Measurements from ENCODE around the gene DIO3.

The DIO3 gene

GRCh38 chr14:101561145-101561896 lies at the start of gene DIO3:
Gene DIO3 (plus strand): TSS chr14:101561495.
- TF ChIP-seq, protein P1, sequence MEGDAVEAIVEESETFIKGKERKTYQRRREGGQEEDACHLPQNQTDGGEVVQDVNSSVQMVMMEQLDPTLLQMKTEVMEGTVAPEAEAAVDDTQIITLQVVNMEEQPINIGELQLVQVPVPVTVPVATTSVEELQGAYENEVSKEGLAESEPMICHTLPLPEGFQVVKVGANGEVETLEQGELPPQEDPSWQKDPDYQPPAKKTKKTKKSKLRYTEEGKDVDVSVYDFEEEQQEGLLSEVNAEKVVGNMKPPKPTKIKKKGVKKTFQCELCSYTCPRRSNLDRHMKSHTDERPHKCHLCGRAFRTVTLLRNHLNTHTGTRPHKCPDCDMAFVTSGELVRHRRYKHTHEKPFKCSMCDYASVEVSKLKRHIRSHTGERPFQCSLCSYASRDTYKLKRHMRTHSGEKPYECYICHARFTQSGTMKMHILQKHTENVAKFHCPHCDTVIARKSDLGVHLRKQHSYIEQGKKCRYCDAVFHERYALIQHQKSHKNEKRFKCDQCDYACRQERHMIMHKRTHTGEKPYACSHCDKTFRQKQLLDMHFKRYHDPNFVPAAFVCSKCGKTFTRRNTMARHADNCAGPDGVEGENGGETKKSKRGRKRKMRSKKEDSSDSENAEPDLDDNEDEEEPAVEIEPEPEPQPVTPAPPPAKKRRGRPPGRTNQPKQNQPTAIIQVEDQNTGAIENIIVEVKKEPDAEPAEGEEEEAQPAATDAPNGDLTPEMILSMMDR (conservative IDR thresholded peaks at IDR 0.05), result no peak
- no peak within 1 kb of the TSS for H3K27ac ChIP-seq

- TF ChIP-seq, protein P1 (conservative IDR thresholded peaks at IDR 0.05), result no peak
- H3K27ac ChIP-seq, result no peak overlapping the region
Measured at GRCh38 chr14:101511620-101512375, 49.5 kb upstream of the DIO3 start.

DNA sequence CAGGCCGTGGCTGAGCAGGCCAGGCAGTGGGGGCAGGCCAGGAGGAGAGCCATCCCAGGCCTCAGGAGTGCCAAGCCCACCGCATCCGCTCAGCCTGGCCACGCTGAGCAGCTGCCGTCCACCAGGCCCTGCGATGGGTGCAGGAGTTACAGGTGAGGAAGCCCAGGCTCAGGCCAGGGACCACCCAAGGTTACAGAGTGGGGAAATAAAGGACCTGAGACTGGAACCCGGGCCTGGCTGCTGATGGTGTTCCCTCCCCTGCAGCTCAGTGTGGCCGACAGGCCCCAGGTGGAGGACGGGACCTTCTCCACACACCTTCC lies 49.0 kb upstream of the DIO3 start:
- TF ChIP-seq, protein P1 (conservative IDR thresholded peaks at IDR 0.05), result no peak
- H3K27ac ChIP-seq, result no peak overlapping the region

DNA sequence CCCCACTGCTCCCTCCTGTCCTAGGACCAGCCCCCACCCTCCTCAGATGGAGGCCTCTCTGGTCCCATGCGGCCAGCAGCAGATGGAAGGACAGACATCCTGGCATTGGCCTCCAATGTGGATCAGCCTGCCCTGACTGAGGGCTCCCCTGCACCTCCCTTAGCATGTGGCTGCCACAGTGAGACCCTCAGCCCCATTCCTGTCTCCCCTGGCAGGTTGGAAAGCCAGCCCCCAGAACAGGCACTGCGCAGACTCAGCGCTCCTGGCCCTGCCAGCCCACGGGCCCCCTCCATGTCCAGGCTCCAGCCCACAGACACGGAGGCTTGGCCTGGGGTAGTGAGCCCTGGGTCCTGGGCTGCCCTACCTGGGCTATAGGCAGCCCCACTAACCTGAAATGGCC lies 47.2 kb upstream of the DIO3 start:
- no peak overlapping the region for H3K27ac ChIP-seq
- TF ChIP-seq, protein P1 (conservative IDR thresholded peaks at IDR 0.05), result no peak

GRCh38 chr14:101516401-101516800 lies 44.9 kb upstream of the DIO3 start:
- H3K27ac ChIP-seq, result no peak overlapping the region
- TF ChIP-seq, protein P1 (conservative IDR thresholded peaks at IDR 0.05), result no peak

- TF ChIP-seq, protein P1 (conservative IDR thresholded peaks at IDR 0.05), result no peak
- no peak overlapping the region for H3K27ac ChIP-seq
Measured at GRCh38 chr14:101518611-101519473, 42.5 kb upstream of the DIO3 start.
